HepG2 (cell line): ENCODE results near the gene LST1. TPM values are rescaled to one million over a fixed set of nuclear protein-coding genes. Genes with fewer than 3 reads are reported as not detected.

Source experiments
- ATAC-seq: fragments of 200-7000 bp; cut with Tn5 transposase; 3 replicates; pipeline ENCODE4 v1.9.1; 2020; ENCODE audit warnings: mild to moderate bottlenecking, moderate library complexity
- BruUV-seq: library from RNA; stranded (reverse); fragments of 400-500 nt; replicated peaks from 2 replicates; lab custom pipeline; 2021; lab: Mats Ljungman, UMichigan
- CTCF ChIA-PET: fragments of 300-600 bp; formaldehyde crosslinking; extraction: SDS; loops from one replicate; lab custom pipeline; 2021; ENCODE audit warnings: low total read pairs, inconsistent platforms, low intra/inter-chr PET ratio; lab: Yijun Ruan, JAX
- POLR2A ChIA-PET: fragments of 350-600 bp; sonication (Branson Sonifier 250); formaldehyde crosslinking; loops from one replicate; lab custom pipeline; 2020; ENCODE audit warnings: antibody characterized with exemption, inconsistent platforms; lab: Yijun Ruan, JAX
- DNase-seq: peaks from one replicate; pipeline ENCODE4 v3.0.0-alpha.2; 2015; ENCODE audit warnings: low spot score
- FAIRE-seq: peaks from 3 replicates; lab custom pipeline; 2011; peaks lifted over from hg19 to GRCh38; lab: Jason Lieb, UNC
- H2AFZ ChIP-seq: one replicate; pipeline ENCODE4 v1.6.1; 2011; ENCODE audit warnings: low read length, inconsistent platforms
- H3K27ac ChIP-seq: fragments of 300-600 bp; 3 replicates; pipeline ENCODE4 v1.8.0; 2011; ENCODE audit warnings: mixed run types, mild to moderate bottlenecking, mixed read lengths, low read length, inconsistent platforms; ENCODE audit not compliant: insufficient read depth; ENCODE audit errors: extremely low read length
- H3K27me3 ChIP-seq, 2 experiments: fragments of 200-600 bp in 1 of 2; 2 replicates in 1 of 2; 3 replicates in 1 of 2; pipeline versions ENCODE4 v1.6.0 to v1.8.0; 2011; ENCODE audit warnings: low read length in 2 of 2, mild to moderate bottlenecking in 2 of 2, moderate library complexity in 2 of 2, inconsistent platforms in 1 of 2; ENCODE audit not compliant: insufficient read depth in 2 of 2, control insufficient read depth in 1 of 2
- H3K36me3 ChIP-seq, 2 experiments: fragments of 200-600 bp in 1 of 2; replicated peaks in 1 of 2; 2 replicates in 1 of 2; 3 replicates in 1 of 2; pipeline versions ENCODE4 v1.5.1 to v1.8.0; 2011; ENCODE audit warnings: low read length in 2 of 2, inconsistent platforms in 1 of 2; ENCODE audit not compliant: insufficient read depth in 2 of 2, control insufficient read depth in 1 of 2
- H3K4me1 ChIP-seq: 2 replicates; pipeline ENCODE4 v1.5.1; 2012; ENCODE audit warnings: low read length, inconsistent platforms; ENCODE audit not compliant: insufficient read depth
- H3K4me2 ChIP-seq: 2 replicates; pipeline ENCODE4 v1.6.0; 2011; ENCODE audit warnings: low read depth, low read length, inconsistent platforms
- H3K4me3 ChIP-seq, 3 experiments: fragments of 200-600 bp in 1 of 3; sonication (generic), shearing (Covaris generic) in 1 of 3; replicated peaks in 1 of 3; 2 replicates each; pipeline ENCODE4 v1.5.1; 2011 to 2016; ENCODE audit warnings: low read length in 3 of 3, inconsistent platforms in 2 of 3, low read depth in 2 of 3, mild to moderate bottlenecking in 2 of 3, control low read depth in 1 of 3, mixed read lengths in 1 of 3; ENCODE audit not compliant: insufficient read depth in 1 of 3
- H3K79me2 ChIP-seq: one replicate; pipeline ENCODE4 v1.6.1; 2011; ENCODE audit warnings: low read length, inconsistent platforms; ENCODE audit not compliant: insufficient read depth
- H3K9ac ChIP-seq: 2 replicates; pipeline ENCODE4 v1.6.0; 2011; ENCODE audit warnings: mild to moderate bottlenecking, low read depth, low read length, inconsistent platforms; ENCODE audit not compliant: insufficient read depth
- H3K9me3 ChIP-seq: 2 replicates; pipeline ENCODE4 v1.5.1; 2012; ENCODE audit warnings: mild to moderate bottlenecking, low read length
- H4K20me1 ChIP-seq: 2 replicates; pipeline ENCODE4 v1.6.0; 2011; ENCODE audit warnings: inconsistent platforms, mild to moderate bottlenecking, low read length, moderate library complexity; ENCODE audit not compliant: insufficient read depth
- ARNTL ChIP-seq: sonication (generic); formaldehyde crosslinking; IDR thresholded peaks from 2 replicates; pipeline ENCODE4 v1.4.0; 2020; ENCODE audit warnings: mild to moderate bottlenecking, missing genetic modification reagents
- BATF2 ChIP-seq: sonication (generic); formaldehyde crosslinking; IDR thresholded peaks from 2 replicates; pipeline ENCODE4 v1.8.0; 2022; ENCODE audit warnings: mild to moderate bottlenecking, missing genetic modification reagents, moderate library complexity
- DRAP1 ChIP-seq: IDR thresholded peaks from 2 replicates; pipeline ENCODE4 v1.6.1; 2016; ENCODE audit warnings: missing genetic modification reagents, missing compliant biosample characterization
- HMG20B ChIP-seq: conservative IDR thresholded peaks from 2 replicates; pipeline ENCODE4 v1.6.1; 2016; ENCODE audit warnings: missing genetic modification reagents, missing compliant biosample characterization
- HNRNPH1 ChIP-seq: fragments of 200-400 bp; formaldehyde crosslinking; optimal IDR thresholded peaks from 2 replicates; pipeline ENCODE3; 2017; ENCODE audit warnings: mild to moderate bottlenecking, low read depth, low read length
- LCORL ChIP-seq, 2 experiments: fragments of 450-650 bp in 1 of 2; sonication (generic) in 1 of 2; formaldehyde crosslinking in 1 of 2; IDR thresholded peaks; 2 replicates each; pipeline versions ENCODE4 v1.5.0 to v1.6.1; 2017 to 2020; ENCODE audit warnings: antibody characterized with exemption in 1 of 2, missing genetic modification reagents in 1 of 2
- MTF2 ChIP-seq: sonication (generic); formaldehyde crosslinking; IDR thresholded peaks from 2 replicates; pipeline ENCODE4 v1.5.0; 2020; ENCODE audit warnings: missing genetic modification reagents, borderline replicate concordance
- RELA ChIP-seq: sonication (generic); formaldehyde crosslinking; IDR thresholded peaks from 2 replicates; pipeline ENCODE4 v1.4.0; 2020; ENCODE audit warnings: missing genetic modification reagents
- SP2 ChIP-seq: sonication (generic); formaldehyde crosslinking; IDR thresholded peaks from 2 replicates; pipeline ENCODE4 v1.5.1; 2020; ENCODE audit warnings: mild to moderate bottlenecking, missing genetic modification reagents
- ZBTB39 ChIP-seq: sonication (generic); formaldehyde crosslinking; IDR thresholded peaks from 2 replicates; pipeline ENCODE4 v1.5.0; 2020; ENCODE audit warnings: missing genetic modification reagents
- ZNF670 ChIP-seq: sonication (generic); formaldehyde crosslinking; IDR thresholded peaks from 2 replicates; pipeline ENCODE4 v1.8.0; 2022; ENCODE audit warnings: mild to moderate bottlenecking, missing genetic modification reagents, borderline replicate concordance
- WGBS: methylation state at CpG from one replicate; pipeline ENCODE4 v1.1.6; 2017; ENCODE audit warnings: low lambda C conversion rate; 5-methylcytosine and 5-hydroxymethylcytosine counted together
- in situ Hi-C: cut with HindIII; loops from 2 replicates; pipeline ENCODE4 v1.10.0; 2017; ENCODE audit warnings: low pct_unique_long_range_greater_than_20kb; ENCODE audit not compliant: extremely low pct_ligation_motif_present
- intact Hi-C: fragments of 100-400 bp; cut with micrococcal nuclease; formaldehyde crosslinking; loops from one replicate; pipeline ENCODE4 v1.10.0; 2022; ENCODE audit not compliant: unreplicated experiment
- polyA plus RNA-seq, 8 experiments: library from polyadenylated mRNA; depleted of rRNA in 3 of 8; stranded (reverse) in 7 of 8; unstranded in 1 of 8; fragments of >200 nt; fragmentation: Illumina TruSeq in 4 of 8; extraction: Trizol in 4 of 8; gene quantifications; 2 replicates each; pipeline versions ENCODE4 v1.2.1 to v1.2.3, GENCODE V29; 2011 to 2016; ENCODE audit warnings: low read depth in 4 of 8, missing spikeins in 1 of 8, mixed read lengths in 1 of 8; ENCODE audit not compliant: insufficient read depth in 1 of 8
- total RNA-seq, 5 experiments: library from RNA; depleted of rRNA; stranded (reverse); fragments of >200 nt; fragmentation: Illumina TruSeq; extraction: Trizol; gene quantifications; 2 replicates each; pipeline ENCODE4 v1.2.3, GENCODE V29; 2016; ENCODE audit warnings: low read depth in 1 of 5

The LST1 gene
- total and polyA plus RNA-seq, 2 of the 13 experiments (the other 11 are each of a cell fraction or from before 2014, with no cell fraction given): not detected

GRCh38 chr6:31540640-31541039, 45.4 kb upstream of the LST1 start:
- Histone ChIP-seq H2AFZ (no peak overlapping the region), H4K20me1 (peaks cover 53% of the 10 kb centered on the region), H3K36me3 (peaks cover 21 to 47% of the 10 kb centered on the region in 2 experiments), H3K9me3 (no peaks in the 10 kb centered on the region), H3K27me3 (no peaks in the 10 kb centered on the region; a peak in 2 of 5 replicates), H3K4me2 (peak overlapping the region; percentile 99), H3K79me2 (peaks cover 68% of the 10 kb centered on the region), H3K9ac (peak overlapping the region; percentile 96), H3K27ac (peak overlapping the region; percentile 95), H3K4me1 (peaks cover 61% of the 10 kb centered on the region), H3K4me3 (peak overlapping the region; percentile 66 to 99 (median 83))
- no peak for ATAC-seq
- POLR2A ChIA-PET: interaction anchor here (0.7 to 6.9 kb wide), 16 partner anchors 10 to 627 kb away, joined by 3 to 123 read pairs (median 8); partner anchors contain the start of genes APOM, BAG6, C6orf47 and HSPA1A
- CTCF ChIA-PET: no interaction called here
- intact Hi-C loops: loop anchor here (10.0 kb wide), 1 partner anchor 114 kb away; the partner anchor contains the start of genes APOM and BAG6
- in situ Hi-C loops: no loop called here
- 20% methylated on average over 4 of the region's 4 CpGs for WGBS
- BruUV-seq: no TSS peak
- DNase-seq: no peak
- FAIRE-seq: no peak
- TF ChIP-seq MTF2 (CRISPR knock-in tag) (0 out of 2 replicates have a peak, but pooled peaks have one; percentile 3), ZNF670 (0 out of 2 replicates have a peak, but pooled peaks have one; percentile 12), HMG20B (no peak), ARNTL (CRISPR knock-in tag) (0 out of 2 replicates have a peak, but pooled peaks have one; percentile 36), LCORL (IDR thresholded peaks at IDR 0.05) (no peak), LCORL (CRISPR knock-in tag; IDR thresholded peaks at IDR 0.05) (0 out of 2 replicates have a peak, but pooled peaks have one; percentile 11), ZBTB39 (0 out of 2 replicates have a peak, but pooled peaks have one; percentile 36), HNRNPH1 (no peak), SP2 (CRISPR knock-in tag) (no peak), BATF2 (CRISPR knock-in tag) (no peak), DRAP1 (CRISPR knock-in tag) (0 out of 2 replicates have a peak, but pooled peaks have one; percentile 10), RELA (CRISPR knock-in tag) (no peak)
